HG03469 (cell line): Measurements from ENCODE around the gene HBA2.
"Not testable (repeated sequence)": the region's sequence is repeated elsewhere in the genome, so short reads cannot be mapped to it uniquely, and the experiment has no call there.

Experiments used
- ATAC-seq: cut with Tn5 transposase; IDR thresholded peaks from one replicate; pipeline ENCODE4 v1.9.1; 2021; ENCODE audit warnings: mild to moderate bottlenecking, moderate library complexity, moderate number of reproducible peaks; ENCODE audit not compliant: unreplicated experiment

HBA2 gene

DNA sequence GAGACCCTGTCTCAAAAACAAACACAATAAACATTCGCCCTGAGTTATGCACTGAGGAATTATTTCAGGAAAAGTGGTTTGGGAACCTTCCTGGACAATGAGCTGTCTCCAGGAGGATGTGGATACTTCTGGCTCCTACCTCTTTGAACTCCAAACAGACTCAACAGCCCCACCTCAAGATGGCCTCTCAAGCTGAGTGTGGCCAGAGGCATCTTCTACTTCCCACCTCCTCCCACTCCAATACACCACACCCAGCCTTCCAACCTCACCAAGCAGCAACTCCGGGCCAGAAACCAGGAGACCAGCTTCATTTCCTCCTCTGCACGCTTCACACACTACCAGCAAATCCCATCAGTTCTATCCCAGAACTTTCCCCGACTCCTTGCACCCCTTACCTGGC is 19.2 kb downstream of the HBA2 start:
- no peak for ATAC-seq

DNA sequence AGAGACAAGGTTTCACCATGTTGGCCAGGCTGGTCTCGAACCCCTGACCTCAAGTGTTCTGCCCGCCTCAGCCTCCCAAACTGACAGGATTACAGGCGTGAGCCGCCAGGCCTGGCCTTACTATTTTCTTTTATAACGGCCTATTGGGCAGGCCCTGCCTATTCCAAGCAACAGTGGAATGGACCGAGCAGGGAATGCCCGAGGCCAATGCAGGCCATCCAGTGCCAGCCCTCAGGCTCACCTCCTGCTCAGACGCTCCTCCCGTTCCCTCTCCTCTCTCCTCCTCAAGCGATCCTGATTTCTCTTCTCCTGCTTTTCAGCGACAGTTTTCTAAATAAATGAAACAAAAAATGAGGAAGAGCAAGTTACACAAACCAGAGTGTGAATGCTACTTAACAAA is 20.0 kb downstream of the HBA2 start:
- no peak for ATAC-seq

DNA sequence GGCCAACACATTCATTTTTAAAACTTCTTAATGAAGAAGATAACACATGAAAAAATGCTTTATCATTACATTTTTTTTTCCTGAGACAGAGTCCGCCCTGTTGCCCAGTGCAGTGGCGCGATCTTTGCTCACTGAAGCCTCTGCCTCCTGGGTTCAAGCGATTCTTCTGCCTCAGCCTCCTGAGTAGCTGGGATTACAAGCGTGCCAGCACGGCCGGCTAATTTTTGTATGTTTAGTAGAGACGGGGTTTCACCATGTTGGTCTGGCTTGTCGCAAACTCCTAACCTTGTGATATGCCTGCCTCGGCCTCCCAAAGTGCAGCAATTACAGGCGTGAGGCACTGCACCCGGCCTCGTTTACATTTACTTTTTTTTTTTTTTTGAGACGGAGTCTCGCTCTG is 20.8 kb downstream of the HBA2 start:
- no peak for ATAC-seq

DNA sequence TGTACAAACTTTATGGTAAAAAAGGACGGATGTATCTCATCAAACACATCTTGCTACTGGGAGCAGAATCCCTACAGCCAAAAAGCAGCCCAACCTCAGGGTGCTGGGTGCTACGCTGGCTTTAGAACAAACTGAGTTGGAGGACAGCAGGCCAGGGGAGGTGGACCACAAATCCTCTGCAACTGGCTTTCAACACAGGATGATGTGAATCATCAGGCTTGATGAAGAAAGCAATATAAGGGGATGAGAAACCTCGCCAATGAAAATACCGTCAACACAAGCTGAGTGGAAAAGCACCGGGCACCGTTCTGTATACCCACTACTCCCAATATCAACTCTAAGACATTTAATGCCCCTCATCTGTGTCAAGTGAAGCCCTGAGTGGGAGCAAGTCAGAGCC is 21.8 kb downstream of the HBA2 start:
- no peak for ATAC-seq

DNA sequence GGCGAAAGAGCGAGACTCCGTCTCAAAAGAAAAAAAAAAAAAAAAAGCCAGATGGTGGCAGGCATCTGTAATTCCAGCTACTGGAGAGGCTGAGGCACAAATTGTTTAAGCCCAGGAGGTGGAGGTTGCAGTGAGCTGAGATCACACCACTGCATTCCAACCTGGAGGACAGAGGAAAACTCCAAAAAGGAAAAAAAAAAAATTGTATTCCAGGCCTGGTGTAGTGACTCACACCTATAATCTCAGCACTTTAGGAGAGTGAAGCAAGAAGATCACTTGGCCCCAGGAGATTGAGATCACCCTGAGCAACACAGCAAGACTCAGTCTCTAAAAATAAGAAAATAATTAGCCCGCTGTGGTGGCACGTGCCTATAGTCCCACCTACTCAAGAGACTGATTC is 27.7 kb downstream of the HBA2 start:
- no peak for ATAC-seq

DNA sequence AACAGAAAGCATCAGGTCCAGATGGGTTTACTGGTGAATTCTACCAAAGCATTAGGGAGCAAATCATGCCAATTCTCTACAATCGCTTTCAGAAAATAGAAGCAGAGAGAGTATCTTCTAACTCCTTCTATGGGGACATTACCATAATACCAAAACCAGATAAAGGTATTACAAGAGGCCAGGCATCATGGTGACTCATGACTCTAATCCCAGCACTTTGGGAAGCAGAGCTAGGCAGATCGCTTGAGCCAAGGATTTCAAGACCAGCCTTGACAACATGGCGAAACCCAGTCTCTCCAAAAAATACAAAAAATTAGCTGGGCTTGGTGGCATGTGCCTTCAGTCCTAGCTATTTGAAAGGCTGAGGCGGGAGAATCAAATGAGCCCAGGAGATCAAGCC is 30.6 kb downstream of the HBA2 start:
- no peak for ATAC-seq

DNA sequence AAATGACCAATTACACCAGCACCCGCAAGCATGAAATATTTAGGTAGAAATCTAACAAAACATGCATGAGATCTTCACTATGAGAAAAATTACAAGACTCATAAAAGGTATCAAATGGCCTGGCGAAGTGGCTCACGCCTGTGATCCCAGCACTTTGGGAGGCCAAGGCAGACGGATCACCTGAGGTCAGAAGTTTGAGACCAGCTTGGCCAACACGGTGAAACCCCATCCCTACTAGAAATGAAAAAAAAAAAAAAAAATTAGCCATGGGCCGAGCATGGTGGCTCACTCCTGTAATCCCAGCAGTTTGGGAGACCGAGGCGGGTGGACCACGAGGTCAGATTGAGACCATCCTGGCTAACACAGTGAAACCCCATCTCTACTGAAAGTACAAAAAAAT is 31.4 kb downstream of the HBA2 start:
- not testable (repeated sequence) for ATAC-seq

DNA sequence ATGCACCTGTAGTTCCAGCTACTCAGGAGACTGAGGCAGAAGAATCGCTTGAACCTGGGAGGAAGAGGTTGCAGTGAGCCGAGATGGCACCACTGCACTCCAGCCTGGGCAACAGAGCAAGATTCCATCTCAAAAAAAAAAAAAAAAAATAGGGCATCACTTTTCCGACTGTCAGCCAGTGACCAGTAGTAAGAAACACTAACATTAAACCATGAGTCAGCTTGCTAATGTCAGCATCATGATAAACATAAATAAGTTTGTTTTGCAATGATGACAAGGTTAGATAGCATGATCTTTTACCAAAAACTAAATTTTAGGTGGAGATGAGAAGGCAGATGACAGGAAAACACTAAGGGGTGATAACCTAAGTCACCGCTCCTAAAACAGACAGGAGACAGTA is 36.7 kb downstream of the HBA2 start:
- not testable (repeated sequence) for ATAC-seq

DNA sequence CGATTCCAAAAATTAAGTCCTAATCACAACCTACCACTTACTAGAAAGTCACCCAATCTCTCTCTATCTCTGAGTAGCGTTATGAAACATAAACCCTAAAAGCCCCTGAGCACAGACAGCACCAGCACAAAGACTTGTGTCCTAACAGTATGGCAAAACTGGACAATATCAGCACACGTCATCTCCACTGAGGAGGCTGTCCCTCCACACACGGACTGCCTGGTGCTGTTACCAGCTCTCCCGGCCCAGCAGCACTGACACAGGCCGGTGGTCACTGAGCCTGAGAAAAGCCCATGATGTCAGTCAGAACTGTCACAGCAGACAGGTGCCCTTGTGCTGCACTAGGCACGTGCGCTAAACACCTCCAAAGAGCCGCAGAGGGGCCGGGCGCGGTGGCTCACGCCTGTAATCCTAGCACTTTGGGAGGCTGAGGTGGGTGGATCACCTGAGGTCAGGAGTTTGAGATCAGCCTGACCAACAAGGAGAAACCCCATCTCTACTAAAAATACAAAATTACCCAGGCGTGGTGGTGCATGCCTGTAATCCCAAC is 39.0 kb downstream of the HBA2 start:
- ATAC-seq: not testable (repeated sequence)

DNA sequence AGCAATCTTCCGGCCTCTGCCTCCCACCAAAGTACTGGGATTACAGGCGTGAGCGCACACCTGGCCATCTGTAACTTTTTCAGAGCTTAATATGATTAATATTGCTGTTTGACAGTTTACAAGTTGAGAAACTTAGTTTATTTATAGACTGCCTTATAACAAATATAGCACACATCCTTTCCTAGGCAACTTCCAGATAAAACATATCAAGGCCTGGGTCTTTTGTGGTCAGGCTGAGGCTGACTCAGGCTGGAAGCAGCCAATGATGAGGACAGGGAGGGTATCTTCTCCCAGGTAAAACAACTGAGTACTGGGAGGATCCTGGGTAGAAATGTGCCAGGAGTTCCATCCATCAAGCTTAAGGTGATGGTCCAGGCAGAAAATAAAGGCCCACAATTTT is 40.3 kb downstream of the HBA2 start:
- ATAC-seq: no peak

DNA sequence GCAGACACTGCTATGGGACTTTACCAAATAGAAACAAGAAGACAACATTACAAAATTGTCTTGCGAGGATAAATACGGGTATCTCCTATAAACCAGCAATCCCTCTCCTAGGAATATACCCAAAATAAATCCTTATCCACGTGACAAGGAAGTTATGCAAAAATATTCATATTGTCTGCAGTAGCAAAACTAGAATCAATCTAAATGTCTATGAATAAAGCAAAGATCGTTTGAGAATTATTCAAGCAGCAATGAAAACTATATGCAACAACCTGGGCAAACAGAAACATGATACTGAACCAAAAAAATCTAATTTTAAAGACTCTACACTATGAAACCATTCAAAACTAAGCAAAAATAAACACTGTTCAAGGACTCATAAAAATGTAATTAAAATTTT is 47.3 kb downstream of the HBA2 start:
- no peak for ATAC-seq
